ENCODE results near the gene CCDC169. TPM values are rescaled to one million over a fixed set of nuclear protein-coding genes. Genes with fewer than 3 reads are reported as not detected.

CCDC169 gene
- total RNA-seq, 1 experiment from 2014 or later = 36.8 TPM

DNA sequence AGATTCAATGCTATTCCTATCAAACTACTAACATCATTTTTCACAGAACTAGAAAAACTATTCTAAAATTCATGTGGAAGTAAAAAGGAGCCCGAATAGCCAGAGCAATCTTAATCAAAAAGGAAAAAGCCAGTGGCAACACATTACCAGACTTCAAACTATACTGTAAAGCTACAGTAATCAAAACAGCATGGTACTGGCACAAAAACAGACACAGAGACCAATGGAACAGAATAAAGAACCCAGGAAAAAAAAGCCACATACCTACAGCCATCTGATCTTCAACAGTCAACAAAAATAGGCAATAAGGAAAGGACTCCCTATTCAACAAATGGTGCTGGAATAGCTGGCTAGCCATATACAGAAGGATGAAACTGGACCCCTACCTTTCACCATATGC lies 72.9 kb downstream of the CCDC169 start:
- no peak overlapping the region for H3K4me3 Mint-ChIP-seq
- H3K36me3 Mint-ChIP-seq = peaks cover 33% of the 10 kb centered on the region
- no peaks in the 10 kb centered on the region for H3K4me1 Mint-ChIP-seq
- POLR2A ChIA-PET = no interaction called here
- no peak overlapping the region for H3K27ac Mint-ChIP-seq
- H3K27me3 Mint-ChIP-seq (ENCODE audit: low read depth) = no peaks in the 10 kb centered on the region
- peaks cover 27% of the 10 kb centered on the region for H3K9me3 Mint-ChIP-seq
- no peak for TF ChIP-seq ZNF263 (CRISPR knock-in tag; IDR thresholded peaks at IDR 0.05; ENCODE audit: low read depth)
- no peak for TF ChIP-seq JAZF1 (CRISPR knock-in tag; IDR thresholded peaks at IDR 0.05)
- TF ChIP-seq FOXJ3 (CRISPR knock-in tag; IDR thresholded peaks at IDR 0.05; ENCODE audit: borderline replicate concordance) = no peak
- TF ChIP-seq ZNF396 (CRISPR knock-in tag; IDR thresholded peaks at IDR 0.05; ENCODE audit: borderline replicate concordance) = no peak
- TF ChIP-seq, protein P1, sequence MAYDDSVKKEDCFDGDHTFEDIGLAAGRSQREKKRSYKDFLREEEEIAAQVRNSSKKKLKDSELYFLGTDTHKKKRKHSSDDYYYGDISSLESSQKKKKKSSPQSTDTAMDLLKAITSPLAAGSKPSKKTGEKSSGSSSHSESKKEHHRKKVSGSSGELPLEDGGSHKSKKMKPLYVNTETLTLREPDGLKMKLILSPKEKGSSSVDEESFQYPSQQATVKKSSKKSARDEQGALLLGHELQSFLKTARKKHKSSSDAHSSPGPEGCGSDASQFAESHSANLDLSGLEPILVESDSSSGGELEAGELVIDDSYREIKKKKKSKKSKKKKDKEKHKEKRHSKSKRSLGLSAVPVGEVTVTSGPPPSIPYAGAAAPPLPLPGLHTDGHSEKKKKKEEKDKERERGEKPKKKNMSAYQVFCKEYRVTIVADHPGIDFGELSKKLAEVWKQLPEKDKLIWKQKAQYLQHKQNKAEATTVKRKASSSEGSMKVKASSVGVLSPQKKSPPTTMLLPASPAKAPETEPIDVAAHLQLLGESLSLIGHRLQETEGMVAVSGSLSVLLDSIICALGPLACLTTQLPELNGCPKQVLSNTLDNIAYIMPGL (CRISPR knock-in tag; IDR thresholded peaks at IDR 0.05) = no peak
- no peak for TF ChIP-seq GTF2I (CRISPR knock-in tag; conservative IDR thresholded peaks at IDR 0.05)
- no peak for TF ChIP-seq CBFB (CRISPR knock-in tag; IDR thresholded peaks at IDR 0.05; ENCODE audit: low read depth)
- TF ChIP-seq SOX15 (CRISPR knock-in tag; IDR thresholded peaks at IDR 0.05) = no peak
- TF ChIP-seq, protein P2, sequence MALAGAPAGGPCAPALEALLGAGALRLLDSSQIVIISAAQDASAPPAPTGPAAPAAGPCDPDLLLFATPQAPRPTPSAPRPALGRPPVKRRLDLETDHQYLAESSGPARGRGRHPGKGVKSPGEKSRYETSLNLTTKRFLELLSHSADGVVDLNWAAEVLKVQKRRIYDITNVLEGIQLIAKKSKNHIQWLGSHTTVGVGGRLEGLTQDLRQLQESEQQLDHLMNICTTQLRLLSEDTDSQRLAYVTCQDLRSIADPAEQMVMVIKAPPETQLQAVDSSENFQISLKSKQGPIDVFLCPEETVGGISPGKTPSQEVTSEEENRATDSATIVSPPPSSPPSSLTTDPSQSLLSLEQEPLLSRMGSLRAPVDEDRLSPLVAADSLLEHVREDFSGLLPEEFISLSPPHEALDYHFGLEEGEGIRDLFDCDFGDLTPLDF (CRISPR knock-in tag; IDR thresholded peaks at IDR 0.05) = no peak
- no peak for TF ChIP-seq ZNF416 (CRISPR knock-in tag; IDR thresholded peaks at IDR 0.05)
- TF ChIP-seq, protein P3, sequence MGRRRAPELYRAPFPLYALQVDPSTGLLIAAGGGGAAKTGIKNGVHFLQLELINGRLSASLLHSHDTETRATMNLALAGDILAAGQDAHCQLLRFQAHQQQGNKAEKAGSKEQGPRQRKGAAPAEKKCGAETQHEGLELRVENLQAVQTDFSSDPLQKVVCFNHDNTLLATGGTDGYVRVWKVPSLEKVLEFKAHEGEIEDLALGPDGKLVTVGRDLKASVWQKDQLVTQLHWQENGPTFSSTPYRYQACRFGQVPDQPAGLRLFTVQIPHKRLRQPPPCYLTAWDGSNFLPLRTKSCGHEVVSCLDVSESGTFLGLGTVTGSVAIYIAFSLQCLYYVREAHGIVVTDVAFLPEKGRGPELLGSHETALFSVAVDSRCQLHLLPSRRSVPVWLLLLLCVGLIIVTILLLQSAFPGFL (CRISPR knock-in tag; IDR thresholded peaks at IDR 0.05; ENCODE audit: borderline replicate concordance) = no peak
- TF ChIP-seq, protein P4, sequence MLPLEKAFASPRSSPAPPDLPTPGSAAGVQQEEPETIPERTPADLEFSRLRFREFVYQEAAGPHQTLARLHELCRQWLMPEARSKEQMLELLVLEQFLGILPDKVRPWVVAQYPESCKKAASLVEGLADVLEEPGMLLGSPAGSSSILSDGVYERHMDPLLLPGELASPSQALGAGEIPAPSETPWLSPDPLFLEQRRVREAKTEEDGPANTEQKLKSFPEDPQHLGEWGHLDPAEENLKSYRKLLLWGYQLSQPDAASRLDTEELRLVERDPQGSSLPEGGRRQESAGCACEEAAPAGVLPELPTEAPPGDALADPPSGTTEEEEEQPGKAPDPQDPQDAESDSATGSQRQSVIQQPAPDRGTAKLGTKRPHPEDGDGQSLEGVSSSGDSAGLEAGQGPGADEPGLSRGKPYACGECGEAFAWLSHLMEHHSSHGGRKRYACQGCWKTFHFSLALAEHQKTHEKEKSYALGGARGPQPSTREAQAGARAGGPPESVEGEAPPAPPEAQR (CRISPR knock-in tag; IDR thresholded peaks at IDR 0.05) = no peak
- TF ChIP-seq RELA (CRISPR knock-in tag; IDR thresholded peaks at IDR 0.05; ENCODE audit: borderline replicate concordance) = no peak
- TF ChIP-seq ZNF232 (CRISPR knock-in tag; IDR thresholded peaks at IDR 0.05) = no peak
- TF ChIP-seq, protein P5, sequence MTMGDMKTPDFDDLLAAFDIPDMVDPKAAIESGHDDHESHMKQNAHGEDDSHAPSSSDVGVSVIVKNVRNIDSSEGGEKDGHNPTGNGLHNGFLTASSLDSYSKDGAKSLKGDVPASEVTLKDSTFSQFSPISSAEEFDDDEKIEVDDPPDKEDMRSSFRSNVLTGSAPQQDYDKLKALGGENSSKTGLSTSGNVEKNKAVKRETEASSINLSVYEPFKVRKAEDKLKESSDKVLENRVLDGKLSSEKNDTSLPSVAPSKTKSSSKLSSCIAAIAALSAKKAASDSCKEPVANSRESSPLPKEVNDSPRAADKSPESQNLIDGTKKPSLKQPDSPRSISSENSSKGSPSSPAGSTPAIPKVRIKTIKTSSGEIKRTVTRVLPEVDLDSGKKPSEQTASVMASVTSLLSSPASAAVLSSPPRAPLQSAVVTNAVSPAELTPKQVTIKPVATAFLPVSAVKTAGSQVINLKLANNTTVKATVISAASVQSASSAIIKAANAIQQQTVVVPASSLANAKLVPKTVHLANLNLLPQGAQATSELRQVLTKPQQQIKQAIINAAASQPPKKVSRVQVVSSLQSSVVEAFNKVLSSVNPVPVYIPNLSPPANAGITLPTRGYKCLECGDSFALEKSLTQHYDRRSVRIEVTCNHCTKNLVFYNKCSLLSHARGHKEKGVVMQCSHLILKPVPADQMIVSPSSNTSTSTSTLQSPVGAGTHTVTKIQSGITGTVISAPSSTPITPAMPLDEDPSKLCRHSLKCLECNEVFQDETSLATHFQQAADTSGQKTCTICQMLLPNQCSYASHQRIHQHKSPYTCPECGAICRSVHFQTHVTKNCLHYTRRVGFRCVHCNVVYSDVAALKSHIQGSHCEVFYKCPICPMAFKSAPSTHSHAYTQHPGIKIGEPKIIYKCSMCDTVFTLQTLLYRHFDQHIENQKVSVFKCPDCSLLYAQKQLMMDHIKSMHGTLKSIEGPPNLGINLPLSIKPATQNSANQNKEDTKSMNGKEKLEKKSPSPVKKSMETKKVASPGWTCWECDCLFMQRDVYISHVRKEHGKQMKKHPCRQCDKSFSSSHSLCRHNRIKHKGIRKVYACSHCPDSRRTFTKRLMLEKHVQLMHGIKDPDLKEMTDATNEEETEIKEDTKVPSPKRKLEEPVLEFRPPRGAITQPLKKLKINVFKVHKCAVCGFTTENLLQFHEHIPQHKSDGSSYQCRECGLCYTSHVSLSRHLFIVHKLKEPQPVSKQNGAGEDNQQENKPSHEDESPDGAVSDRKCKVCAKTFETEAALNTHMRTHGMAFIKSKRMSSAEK (CRISPR knock-in tag; IDR thresholded peaks at IDR 0.05; ENCODE audit: borderline replicate concordance) = no peak
- TF ChIP-seq, protein P6, sequence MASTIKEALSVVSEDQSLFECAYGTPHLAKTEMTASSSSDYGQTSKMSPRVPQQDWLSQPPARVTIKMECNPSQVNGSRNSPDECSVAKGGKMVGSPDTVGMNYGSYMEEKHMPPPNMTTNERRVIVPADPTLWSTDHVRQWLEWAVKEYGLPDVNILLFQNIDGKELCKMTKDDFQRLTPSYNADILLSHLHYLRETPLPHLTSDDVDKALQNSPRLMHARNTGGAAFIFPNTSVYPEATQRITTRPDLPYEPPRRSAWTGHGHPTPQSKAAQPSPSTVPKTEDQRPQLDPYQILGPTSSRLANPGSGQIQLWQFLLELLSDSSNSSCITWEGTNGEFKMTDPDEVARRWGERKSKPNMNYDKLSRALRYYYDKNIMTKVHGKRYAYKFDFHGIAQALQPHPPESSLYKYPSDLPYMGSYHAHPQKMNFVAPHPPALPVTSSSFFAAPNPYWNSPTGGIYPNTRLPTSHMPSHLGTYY (CRISPR knock-in tag; IDR thresholded peaks at IDR 0.05) = no peak
- TF ChIP-seq JUN (CRISPR knock-in tag; IDR thresholded peaks at IDR 0.05) = no peak
- TF ChIP-seq TEAD1 (CRISPR knock-in tag; IDR thresholded peaks at IDR 0.05) = no peak
- no peak for TF ChIP-seq RORB (CRISPR knock-in tag; IDR thresholded peaks at IDR 0.05)
- no peak for DNase-seq (ENCODE audit: low spot score)
- CTCF ChIA-PET = no interaction called here
- no peak for ATAC-seq

All from WTC11 (cell line).